Measurements from ENCODE around the gene PARP16.

DNA sequence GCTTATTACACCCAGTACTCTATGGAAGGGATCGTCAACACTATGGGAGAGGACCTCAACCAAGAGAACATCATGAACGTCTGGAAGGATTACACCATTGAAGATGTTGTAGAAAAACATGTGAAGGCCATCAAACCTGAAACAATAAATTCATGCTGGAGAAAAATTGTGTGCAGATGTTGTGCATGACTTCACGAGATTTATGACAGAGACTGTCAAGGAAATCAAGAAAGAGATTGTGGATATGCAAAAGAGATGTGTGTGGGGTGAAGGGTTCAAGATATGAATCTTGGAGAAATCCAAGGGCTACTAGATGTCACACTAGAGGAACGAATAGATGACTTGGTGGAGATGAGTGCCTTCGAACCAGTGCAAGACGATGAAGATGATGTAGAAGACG lies 3.5 kb upstream of the PARP16 start:
- TF ChIP-seq EZH2phosphoT487 (IDR thresholded peaks at IDR 0.05; ENCODE audit: borderline replicate concordance): no peak
- TF ChIP-seq, protein P1, sequence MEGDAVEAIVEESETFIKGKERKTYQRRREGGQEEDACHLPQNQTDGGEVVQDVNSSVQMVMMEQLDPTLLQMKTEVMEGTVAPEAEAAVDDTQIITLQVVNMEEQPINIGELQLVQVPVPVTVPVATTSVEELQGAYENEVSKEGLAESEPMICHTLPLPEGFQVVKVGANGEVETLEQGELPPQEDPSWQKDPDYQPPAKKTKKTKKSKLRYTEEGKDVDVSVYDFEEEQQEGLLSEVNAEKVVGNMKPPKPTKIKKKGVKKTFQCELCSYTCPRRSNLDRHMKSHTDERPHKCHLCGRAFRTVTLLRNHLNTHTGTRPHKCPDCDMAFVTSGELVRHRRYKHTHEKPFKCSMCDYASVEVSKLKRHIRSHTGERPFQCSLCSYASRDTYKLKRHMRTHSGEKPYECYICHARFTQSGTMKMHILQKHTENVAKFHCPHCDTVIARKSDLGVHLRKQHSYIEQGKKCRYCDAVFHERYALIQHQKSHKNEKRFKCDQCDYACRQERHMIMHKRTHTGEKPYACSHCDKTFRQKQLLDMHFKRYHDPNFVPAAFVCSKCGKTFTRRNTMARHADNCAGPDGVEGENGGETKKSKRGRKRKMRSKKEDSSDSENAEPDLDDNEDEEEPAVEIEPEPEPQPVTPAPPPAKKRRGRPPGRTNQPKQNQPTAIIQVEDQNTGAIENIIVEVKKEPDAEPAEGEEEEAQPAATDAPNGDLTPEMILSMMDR (conservative IDR thresholded peaks at IDR 0.05; ENCODE audit: low read length): no peak

Measured in Loucy (cell line).